K562 (cell line): ENCODE measurements around the gene PIEZO2. TPM values are rescaled to one million over a fixed set of nuclear protein-coding genes. Genes with fewer than 3 reads are reported as not detected.

Source experiments
- ATAC-seq: fragments of 200-7000 bp; cut with Tn5 transposase; 3 replicates; pipeline ENCODE4 v1.9.1; 2020; ENCODE audit warnings: moderate library complexity
- BruUV-seq: library from RNA; stranded (reverse); fragments of 400-500 nt; replicated peaks from 2 replicates; lab custom pipeline; 2021; lab: Mats Ljungman, UMichigan
- CTCF ChIA-PET: fragments of 300-600 bp; formaldehyde crosslinking; extraction: SDS; loops from one replicate; lab custom pipeline; 2021; ENCODE audit warnings: low intra/inter-chr PET ratio; lab: Yijun Ruan, JAX
- POLR2A ChIA-PET: fragments of 300-600, 350-650 bp; sonication (Branson Sonifier 250); formaldehyde crosslinking; extraction: SDS; loops from one replicate; lab custom pipeline; 2021; ENCODE audit warnings: antibody characterized with exemption, inconsistent platforms; lab: Yijun Ruan, JAX
- DNase-seq, 4 experiments: peaks; one replicate each; pipeline versions ENCODE4 v3.0.0 to v3.0.0-alpha.2; 2011 to 2018; ENCODE audit warnings: low spot score in 3 of 4, mixed read lengths in 3 of 4; ENCODE audit errors: extremely low read depth in 1 of 4
- FAIRE-seq: peaks from 2 replicates; lab custom pipeline; 2011; peaks lifted over from hg19 to GRCh38; lab: Jason Lieb, UNC
- H2AFZ ChIP-seq: 2 replicates; pipeline ENCODE4 v1.6.0; 2011; ENCODE audit warnings: low read depth, low read length, control low read depth, inconsistent platforms
- H3K27ac ChIP-seq: fragments of 200-600 bp; 3 replicates; pipeline ENCODE4 v1.8.0; 2011; ENCODE audit warnings: low read depth, mild to moderate bottlenecking, control low read depth, inconsistent platforms, low read length, moderate library complexity, mixed read lengths; ENCODE audit errors: extremely low read depth
- H3K27me3 ChIP-seq, 2 experiments: fragments of 300-600 bp in 1 of 2; 2 replicates in 1 of 2; 3 replicates in 1 of 2; pipeline versions ENCODE4 v1.6.0 to v1.8.0; 2011; ENCODE audit warnings: inconsistent platforms in 2 of 2, low read length in 2 of 2, mild to moderate bottlenecking in 1 of 2, mixed read lengths in 1 of 2, moderate library complexity in 1 of 2; ENCODE audit not compliant: control insufficient read depth in 2 of 2, insufficient read depth in 2 of 2
- H3K36me3 ChIP-seq: fragments of 300-600 bp; 3 replicates; pipeline ENCODE4 v1.8.0; 2011; ENCODE audit warnings: mild to moderate bottlenecking, low read length, inconsistent platforms; ENCODE audit not compliant: control insufficient read depth, insufficient read depth
- H3K4me1 ChIP-seq, 2 experiments: fragments of 200-600 bp in 1 of 2; replicated peaks in 1 of 2; 2 replicates in 1 of 2; 3 replicates in 1 of 2; pipeline versions ENCODE4 v1.5.1 to v1.8.0; 2011; ENCODE audit warnings: inconsistent platforms in 2 of 2, low read length in 2 of 2, mild to moderate bottlenecking in 1 of 2, mixed read lengths in 1 of 2, moderate library complexity in 1 of 2; ENCODE audit not compliant: control insufficient read depth in 2 of 2, insufficient read depth in 2 of 2
- H3K4me2 ChIP-seq: 2 replicates; pipeline ENCODE4 v1.6.1; 2011; ENCODE audit warnings: low read length, control low read depth, inconsistent platforms, mixed read lengths; ENCODE audit not compliant: insufficient read depth
- H3K4me3 ChIP-seq: fragments of 200-600 bp; sonication (generic), shearing (Covaris generic); 2 replicates; pipeline ENCODE4 v1.5.1; 2016; ENCODE audit warnings: control low read depth, inconsistent platforms
- H3K79me2 ChIP-seq: fragments of 200-600 bp; 3 replicates; pipeline ENCODE4 v1.8.0; 2011; ENCODE audit warnings: low read length, inconsistent platforms; ENCODE audit not compliant: control insufficient read depth, insufficient read depth
- H3K9ac ChIP-seq, 2 experiments: 2 replicates each; pipeline versions ENCODE4 v1.6.0 to v1.6.1; 2011; ENCODE audit warnings: low read depth in 2 of 2, low read length in 2 of 2, control low read depth in 1 of 2, inconsistent platforms in 1 of 2, mild to moderate bottlenecking in 1 of 2, mixed read lengths in 1 of 2; ENCODE audit not compliant: insufficient read depth in 1 of 2
- H3K9me1 ChIP-seq: one replicate; pipeline ENCODE4 v1.6.0; 2011; ENCODE audit warnings: inconsistent platforms, mild to moderate bottlenecking, low read length, moderate library complexity; ENCODE audit not compliant: control insufficient read depth, insufficient read depth
- H3K9me3 ChIP-seq: replicated peaks from 2 replicates; pipeline ENCODE4 v1.5.1; 2011; ENCODE audit warnings: low read depth, low read length, inconsistent platforms; ENCODE audit not compliant: control insufficient read depth, insufficient read depth
- H4K20me1 ChIP-seq: replicated peaks from 2 replicates; pipeline ENCODE4 v1.6.1; 2011; ENCODE audit warnings: low read length, inconsistent platforms, mixed read lengths; ENCODE audit not compliant: control insufficient read depth, insufficient read depth
- BRCA1 ChIP-seq, 2 experiments: fragments of 450-650 bp in 1 of 2; sonication (generic) in 1 of 2; formaldehyde crosslinking in 1 of 2; IDR thresholded peaks; 2 replicates each; pipeline versions ENCODE4 v1.5.0 to v1.6.1; 2017 to 2020; ENCODE audit warnings: mild to moderate bottlenecking in 1 of 2, missing genetic modification reagents in 1 of 2
- COPS2 ChIP-seq: fragments of 450-650 bp; conservative IDR thresholded peaks from 2 replicates; pipeline ENCODE4 v1.6.1; 2016; ENCODE audit warnings: mild to moderate bottlenecking, moderate library complexity
- FOXA3 ChIP-seq, 2 experiments: fragments of 450-650 bp in 1 of 2; sonication (generic) in 1 of 2; formaldehyde crosslinking; IDR thresholded peaks in 1 of 2; conservative IDR thresholded peaks in 1 of 2; 2 replicates each; pipeline versions ENCODE4 v1.4.0 to v1.8.0; 2020 to 2022; ENCODE audit warnings: mild to moderate bottlenecking in 2 of 2, missing genetic modification reagents in 1 of 2
- HOXB6 ChIP-seq: fragments of 250-450 bp; sonication (Bioruptor Pico); IDR thresholded peaks from 2 replicates; pipeline ENCODE4 v1.5.1; 2022; ENCODE audit warnings: mild to moderate bottlenecking, borderline replicate concordance
- MTA1 ChIP-seq: fragments of 450-650 bp; IDR thresholded peaks from 2 replicates; pipeline ENCODE4 v1.6.1; 2017; ENCODE audit warnings: borderline replicate concordance
- NR1H2 ChIP-seq: sonication (generic); formaldehyde crosslinking; IDR thresholded peaks from 2 replicates; pipeline ENCODE4 v1.4.0; 2020; ENCODE audit warnings: mild to moderate bottlenecking, missing genetic modification reagents
- RBBP5 ChIP-seq: fragments of 200-600 bp; sonication (generic); IDR thresholded peaks from 2 replicates; pipeline ENCODE4 v1.6.1; 2012; ENCODE audit warnings: borderline replicate concordance, mild to moderate bottlenecking, low read length, control low read depth, inconsistent platforms; ENCODE audit not compliant: insufficient read depth, poor library complexity, severe bottlenecking
- RFX7 ChIP-seq: fragments of 250-450 bp; sonication (Bioruptor Pico); IDR thresholded peaks from 2 replicates; pipeline ENCODE4 v1.5.1; 2021; ENCODE audit warnings: mild to moderate bottlenecking
- SMARCE1 ChIP-seq: fragments of 450-650 bp; IDR thresholded peaks from 2 replicates; pipeline ENCODE4 v1.7.1; 2016; ENCODE audit warnings: mild to moderate bottlenecking
- TBL1XR1 ChIP-seq, 2 experiments: IDR thresholded peaks; 2 replicates each; pipeline ENCODE4 v1.6.1; 2012; ENCODE audit warnings: improper control_type of control experiment in 2 of 2, low read length in 2 of 2, mild to moderate bottlenecking in 1 of 2
- U2AF2 ChIP-seq: fragments of 200-400 bp; formaldehyde crosslinking; optimal IDR thresholded peaks from 2 replicates; pipeline ENCODE3; 2017; ENCODE audit warnings: low read depth, mild to moderate bottlenecking, low read length
- YBX1 ChIP-seq: fragments of 450-650 bp; IDR thresholded peaks from 2 replicates; pipeline ENCODE4 v1.7.1; 2016; ENCODE audit warnings: mild to moderate bottlenecking
- WGBS: fragments of 100-300 bp; shearing (Covaris generic); methylation state at CpG from one replicate; pipeline ENCODE4 v1.1.6; 2016; ENCODE audit warnings: low coverage, mixed read lengths; ENCODE audit not compliant: insufficient coverage; ENCODE audit errors: missing lambda C conversion rate; 5-methylcytosine and 5-hydroxymethylcytosine counted together
- in situ Hi-C: fragments of 300-500 bp; cut with MboI; formaldehyde crosslinking; loops from 4 replicates; pipeline ENCODE4 v1.15.0; 2018; ENCODE audit warnings: inconsistent platforms, mixed read lengths
- intact Hi-C: fragments of 100-400 bp; cut with micrococcal nuclease; formaldehyde crosslinking; loops from 2 replicates; pipeline ENCODE4 v1.14.2; 2022
- polyA plus RNA-seq, 8 experiments: library from polyadenylated mRNA; depleted of rRNA in 4 of 8; stranded (reverse) in 5 of 8; unstranded in 3 of 8; fragments of >200 nt; fragmentation: Nextera tagmentation in 2 of 8; fragmentation: Illumina TruSeq in 1 of 8; extraction: Ambion mirVana in 2 of 8; extraction: Trizol in 1 of 8; gene quantifications; 2 replicates each; pipeline versions ENCODE4 v1.2.1 to v1.2.3, GENCODE V29; 2011 to 2014; ENCODE audit warnings: inconsistent platforms in 1 of 8, missing spikeins in 1 of 8
- total RNA-seq, 7 experiments: library from RNA; depleted of rRNA in 6 of 7; stranded (reverse); fragments of >200 nt in 6 of 7; fragmentation: Illumina TruSeq in 2 of 7; extraction: Trizol in 2 of 7; gene quantifications; 2 replicates each; pipeline versions ENCODE4 v1.2.1 to v1.2.3, GENCODE V29; 2011 to 2021; ENCODE audit warnings: low replicate concordance in 1 of 7
- TF ChIP-seq, protein P1 (sequence below): fragments of 250-450 bp; sonication (Bioruptor Pico); IDR thresholded peaks from 2 replicates; pipeline ENCODE4 v1.5.0; 2021

Gene PIEZO2
- total and polyA plus RNA-seq, 9 of the 15 experiments (the other 6 are each of a cell fraction or from before 2014, with no cell fraction given), result 0.54 to 4.1 (median 2.0) TPM

DNA sequence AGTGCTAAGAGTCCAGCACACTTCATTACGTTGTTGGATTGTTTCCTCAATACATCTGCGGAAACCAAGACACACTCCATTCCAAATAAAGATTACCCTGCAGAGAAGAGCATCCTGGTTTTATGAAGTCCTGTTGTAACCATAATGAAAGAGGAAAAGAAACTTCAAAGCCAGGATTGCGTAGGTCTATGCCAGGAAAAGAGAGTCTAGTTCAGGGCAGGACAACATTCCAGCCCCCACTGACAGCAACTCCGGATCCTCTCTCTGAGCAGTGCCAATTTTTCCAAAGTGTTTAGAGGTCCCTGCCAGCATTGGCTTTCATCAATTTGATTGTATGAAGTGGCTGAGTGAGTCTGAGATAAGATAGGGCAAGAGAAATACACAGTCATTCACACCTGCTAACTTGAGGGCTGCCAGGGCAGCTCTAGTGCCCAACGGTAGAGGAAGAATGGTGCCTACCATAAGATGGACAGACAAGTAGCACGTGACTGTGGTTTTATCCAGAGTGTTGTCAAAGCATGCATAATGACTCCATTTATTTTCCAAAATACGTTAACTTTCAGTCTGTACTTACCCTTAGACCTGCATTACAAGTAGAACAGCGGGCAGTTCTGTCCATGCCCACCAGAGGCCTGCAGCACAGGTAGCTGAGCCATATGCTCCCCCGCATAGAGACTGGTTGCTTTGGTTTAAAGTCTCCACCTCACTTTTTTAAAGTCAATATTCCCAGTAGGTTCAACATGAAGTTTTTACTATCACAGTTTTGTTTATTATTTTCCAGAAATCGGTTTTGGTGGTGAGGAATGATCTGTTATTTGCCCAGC is 23.7 kb downstream of the PIEZO2 start:
- Histone ChIP-seq H3K4me1 (no peaks in the 10 kb centered on the region), H4K20me1 (no peaks in the 10 kb centered on the region), H3K36me3 (no peaks in the 10 kb centered on the region), H3K4me3 (no peak overlapping the region), H3K27me3 (no peaks in the 10 kb centered on the region), H3K9me3 (no peaks in the 10 kb centered on the region), H3K79me2 (no peaks in the 10 kb centered on the region), H3K9ac (no peak overlapping the region), H3K4me2 (no peak overlapping the region), H2AFZ (no peak overlapping the region), H3K9me1 (no peaks in the 10 kb centered on the region), H3K27ac (no peak overlapping the region)
- CTCF ChIA-PET, result no interaction called here
- intact Hi-C loops (no loop called here), in situ Hi-C loops (no loop called here)
- WGBS, result 3% methylated on average over 10 of the region's 10 CpGs
- BruUV-seq, result no TSS peak
- DNase-seq, result no peak
- no peak for FAIRE-seq
- POLR2A ChIA-PET, result no interaction called here
- no peak for TF ChIP-seq MTA1
- no peak for TF ChIP-seq RBBP5
- TF ChIP-seq TBL1XR1 (IDR thresholded peaks at IDR 0.05; ENCODE audit: low read length in 2 of 2), result no peak
- no peak for TF ChIP-seq YBX1
- no peak for TF ChIP-seq FOXA3 (CRISPR knock-in tag; conservative IDR thresholded peaks at IDR 0.05 in 1 of 2, IDR thresholded peaks at IDR 0.05 in 1 of 2)
- TF ChIP-seq, protein P1, sequence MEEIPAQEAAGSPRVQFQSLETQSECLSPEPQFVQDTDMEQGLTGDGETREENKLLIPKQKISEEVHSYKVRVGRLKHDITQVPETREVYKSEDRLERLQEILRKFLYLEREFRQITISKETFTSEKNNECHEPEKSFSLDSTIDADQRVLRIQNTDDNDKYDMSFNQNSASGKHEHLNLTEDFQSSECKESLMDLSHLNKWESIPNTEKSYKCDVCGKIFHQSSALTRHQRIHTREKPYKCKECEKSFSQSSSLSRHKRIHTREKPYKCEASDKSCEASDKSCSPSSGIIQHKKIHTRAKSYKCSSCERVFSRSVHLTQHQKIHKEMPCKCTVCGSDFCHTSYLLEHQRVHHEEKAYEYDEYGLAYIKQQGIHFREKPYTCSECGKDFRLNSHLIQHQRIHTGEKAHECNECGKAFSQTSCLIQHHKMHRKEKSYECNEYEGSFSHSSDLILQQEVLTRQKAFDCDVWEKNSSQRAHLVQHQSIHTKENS (CRISPR knock-in tag), result no peak
- no peak for TF ChIP-seq BRCA1 (IDR thresholded peaks at IDR 0.05)
- TF ChIP-seq BRCA1 (CRISPR knock-in tag; IDR thresholded peaks at IDR 0.05), result no peak
- TF ChIP-seq NR1H2 (CRISPR knock-in tag), result no peak
- TF ChIP-seq SMARCE1, result no peak
- TF ChIP-seq RFX7 (CRISPR knock-in tag), result no peak
- TF ChIP-seq COPS2, result no peak
- TF ChIP-seq U2AF2, result no peak
- TF ChIP-seq HOXB6, result no peak
- ATAC-seq, result no peak
